ENCODE data around the gene OR51M1. TPM values are rescaled to one million over a fixed set of nuclear protein-coding genes. Genes with fewer than 3 reads are reported as not detected.

The OR51M1 gene
- total RNA-seq (2016; rRNA removed; fragmentation: Illumina TruSeq; extraction: Trizol) = not detected in 2 replicates
- not detected in 2 replicates for total RNA-seq (2016; cell fraction: cytosol; rRNA removed; fragmentation: Illumina TruSeq; extraction: Trizol; ENCODE audit: low read depth)
- total RNA-seq (2016; cell fraction: insoluble cytoplasmic fraction; rRNA removed; fragmentation: Illumina TruSeq; extraction: Trizol) = not detected in 2 replicates
- not detected in 2 replicates for total RNA-seq (2016; cell fraction: membrane; rRNA removed; fragmentation: Illumina TruSeq; extraction: Trizol)
- total RNA-seq (2016; cell fraction: nucleus; rRNA removed; fragmentation: Illumina TruSeq; extraction: Trizol) = not detected in 2 replicates
- polyA plus RNA-seq (2011; rRNA removed) = not detected in 2 replicates
- not detected in 2 replicates for polyA plus RNA-seq (2011; cell fraction: cytosol; rRNA removed)
- not detected in 2 replicates for polyA plus RNA-seq (2011; cell fraction: nucleus; rRNA removed)
- not detected in 2 replicates for polyA plus RNA-seq (2012)
- polyA plus RNA-seq (2016; cell fraction: cytosol; fragmentation: Illumina TruSeq; extraction: Trizol; ENCODE audit: low read depth) = not detected in 2 replicates
- polyA plus RNA-seq (2016; cell fraction: insoluble cytoplasmic fraction; fragmentation: Illumina TruSeq; extraction: Trizol; ENCODE audit: low read depth) = not detected in 2 replicates
- polyA plus RNA-seq (2016; cell fraction: membrane; fragmentation: Illumina TruSeq; extraction: Trizol; ENCODE audit: low read depth) = not detected in 2 replicates
- polyA plus RNA-seq (2016; cell fraction: nucleus; fragmentation: Illumina TruSeq; extraction: Trizol; ENCODE audit: insufficient read depth, low read depth) = not detected in 2 replicates
- polyA minus RNA-seq (2011; rRNA and poly(A)+ RNA removed; ENCODE audit: low replicate concordance) = not detected in 2 replicates
- polyA minus RNA-seq (2011; cell fraction: cytosol; rRNA and poly(A)+ RNA removed) = not detected in 2 replicates
- polyA minus RNA-seq (2011; cell fraction: nucleus; rRNA and poly(A)+ RNA removed) = not detected in 2 replicates
- not detected for Bru-seq, nascent RNA
- not detected for BruChase-seq, experiment 1, labeled RNA remaining after a 6-hour chase
- BruChase-seq, experiment 2, labeled RNA remaining after a 2-hour chase = not detected
- long read RNA-seq, experiment 1 = 0 reads
- long read RNA-seq, experiment 2 = 0 reads

GRCh38 chr11:5383576-5383975 is at the start of gene OR51M1:
OR51M1 (plus strand) TSS chr11:5383812; CDS start chr11:5389399, 5,587 bp downstream.
- 0% methylated on average over 1 of the region's 1 CpG for WGBS (ENCODE audit: low lambda C conversion rate)
- Histone ChIP-seq H3K27me3 (ENCODE audit: control insufficient read depth in 1 of 2, insufficient read depth in 2 of 2, low read length in 2 of 2) (no peaks in the 10 kb centered on the region), H3K27ac (ENCODE audit: extremely low read length, insufficient read depth, low read length) (no peak within 1 kb of the TSS), H3K79me2 (ENCODE audit: insufficient read depth, low read length) (no peaks in the 10 kb centered on the region), H3K9ac (ENCODE audit: insufficient read depth, low read depth, low read length) (no peak within 1 kb of the TSS), H3K4me3 (replicated peaks in 1 of 3; ENCODE audit: insufficient read depth in 1 of 3, low read depth in 2 of 3, low read length in 3 of 3) (no peak within 1 kb of the TSS), H3K36me3 (replicated peaks in 1 of 2; ENCODE audit: control insufficient read depth in 1 of 2, insufficient read depth in 2 of 2, low read length in 2 of 2) (no peaks in the 10 kb centered on the region), H3K4me2 (ENCODE audit: low read depth, low read length) (no peak within 1 kb of the TSS), H3K9me3 (ENCODE audit: low read length) (no peaks in the 10 kb centered on the region), H3K4me1 (ENCODE audit: insufficient read depth, low read length) (no peaks in the 10 kb centered on the region), H4K20me1 (ENCODE audit: insufficient read depth, low read length) (0 out of 2 replicates have a peak, but pooled peaks cover 3% of the 10 kb centered on the region), H2AFZ (ENCODE audit: low read length) (no peak within 1 kb of the TSS)
- FAIRE-seq (no peak), DNase-seq (ENCODE audit: low spot score) (no peak), ATAC-seq (no peak)
- CTCF ChIA-PET (ENCODE audit: low intra/inter-chr PET ratio, low total read pairs) = no interaction called here
- intact Hi-C loops (cut with micrococcal nuclease; ENCODE audit: unreplicated experiment) (no loop called here), in situ Hi-C loops (cut with HindIII; ENCODE audit: extremely low pct_ligation_motif_present, low pct_unique_long_range_greater_than_20kb) (loop anchor here (5.0 to 10.0 kb wide), 2 partner anchors 181 to 259 kb away; partner anchors contain the start of gene OR51V1)
- BruUV-seq (replicated peaks) = no TSS peak
- POLR2A ChIA-PET = no interaction called here
- TF ChIP-seq ZNF749 (CRISPR knock-in tag; IDR thresholded peaks at IDR 0.05; ENCODE audit: borderline replicate concordance) (no peak), ZNF704 (CRISPR knock-in tag; IDR thresholded peaks at IDR 0.05; ENCODE audit: borderline replicate concordance) (no peak), CC2D1A (CRISPR knock-in tag; IDR thresholded peaks at IDR 0.05) (no peak), JDP2 (CRISPR knock-in tag; IDR thresholded peaks at IDR 0.05; ENCODE audit: borderline replicate concordance) (no peak), NFIC (IDR thresholded peaks at IDR 0.05; ENCODE audit: low read length) (no peak), ZNF280B (CRISPR knock-in tag; IDR thresholded peaks at IDR 0.05; ENCODE audit: borderline replicate concordance) (no peak)

Measured in HepG2 (cell line).